ENCODE measurements around the gene ZFP30. TPM values are rescaled to one million over a fixed set of nuclear protein-coding genes. Genes with fewer than 3 reads are reported as not detected.
A peak's percentile ranks its signal among the peaks of the same experiment; 100 is the strongest.

ZFP30 gene
- total RNA-seq, 1 experiment from 2014 or later = 10.1 TPM

DNA sequence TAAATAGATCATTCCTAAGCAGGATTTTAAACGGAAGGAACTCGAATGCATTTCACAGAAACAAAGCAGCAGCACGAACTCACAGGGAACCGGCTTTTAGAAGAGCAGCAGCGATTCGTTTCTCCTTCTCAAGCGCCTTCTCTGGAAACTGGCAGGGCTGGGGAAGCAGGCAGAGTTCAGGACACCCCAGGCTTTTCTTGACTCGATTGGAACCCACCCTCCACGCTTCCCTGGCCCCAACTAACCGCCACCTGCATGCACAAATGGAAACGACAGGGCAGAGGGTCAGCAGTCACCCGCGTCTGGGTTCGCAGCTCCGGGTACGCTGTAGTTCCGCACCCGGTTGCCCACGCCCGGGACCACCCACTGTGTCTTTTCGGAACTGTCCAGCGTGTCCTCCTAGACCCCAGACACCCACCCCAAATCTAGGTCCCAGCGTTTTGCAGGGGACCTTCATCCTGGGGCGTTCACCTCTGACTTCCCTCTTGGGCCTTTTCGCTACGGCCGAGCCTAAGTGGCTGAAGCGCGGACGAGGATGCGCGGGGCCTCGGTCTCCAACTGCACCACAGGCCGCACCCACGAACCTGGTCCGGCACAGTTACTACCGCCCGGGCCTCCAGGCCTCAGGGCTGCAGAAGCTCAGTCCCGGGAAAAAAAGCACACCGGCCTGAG is 500 bp downstream of the ZFP30 start:
- H3K27ac Mint-ChIP-seq = peak overlapping the region in 2 of 3 experiments; percentile 11 to 87; a peak in 4 of 7 replicates

More for the DNA sequence above, 500 bp downstream of the ZFP30 start:
- peak overlapping the region; percentile 75 to 88 for H3K4me3 Mint-ChIP-seq
- no peak overlapping the region for H4K8ac ChIP-seq (replicated peaks; ENCODE audit: insufficient read length, low read depth, low read length)
- H3K18ac ChIP-seq (ENCODE audit: insufficient read length, low read depth, low read length) = no peak overlapping the region
- peaks cover 14% of the 10 kb centered on the region for H3K23me2 ChIP-seq (ENCODE audit: insufficient read length, low read depth, low read length, poor library complexity, severe bottlenecking)
- H3K4me2 ChIP-seq (ENCODE audit: insufficient read depth, insufficient read length, low read length) = peak overlapping the region; percentile 93
- no peak overlapping the region for H2BK5ac ChIP-seq (ENCODE audit: insufficient read length, low read length)
- no peaks in the 10 kb centered on the region for H3K9me3 ChIP-seq (ENCODE audit: control insufficient read depth, low read depth, low read length)
- H3K4me1 ChIP-seq (ENCODE audit: insufficient read depth, low read length) = no peaks in the 10 kb centered on the region
- DNase-seq = peak; percentile 44
- no peak overlapping the region for H2AK5ac ChIP-seq (ENCODE audit: insufficient read length, low read length)
- peaks cover 0 to 12% (median 4%) of the 10 kb centered on the region in 3 experiments; a peak in 3 of 7 replicates for H3K36me3 Mint-ChIP-seq (ENCODE audit: insufficient read depth in 1 of 3, low read depth in 3 of 3)
- no peak overlapping the region for H4K91ac ChIP-seq (ENCODE audit: insufficient read length, low read depth, low read length)
- H4K20me1 ChIP-seq (ENCODE audit: control insufficient read depth, insufficient read depth, insufficient read length) = no peaks in the 10 kb centered on the region
- no peak overlapping the region for H2BK15ac ChIP-seq (ENCODE audit: low read depth, low read length)
- no peak overlapping the region for H2AFZ ChIP-seq (ENCODE audit: low read length)
- H3K27me3 Mint-ChIP-seq (ENCODE audit: low read depth) = peaks cover 9% of the 10 kb centered on the region
- no CpG with 5 or more reads among the region's 40 CpGs for WGBS (ENCODE audit: extremely low coverage, insufficient read length, low lambda C conversion rate)
- no peak overlapping the region for H3K4ac ChIP-seq (ENCODE audit: low read depth, low read length)
- H4K5ac ChIP-seq (ENCODE audit: insufficient read length, low read depth, low read length) = no peak overlapping the region
- H3K56ac ChIP-seq (ENCODE audit: insufficient read length, low read depth, low read length) = no peak overlapping the region
- H2BK20ac ChIP-seq (ENCODE audit: low read depth, low read length, poor library complexity, severe bottlenecking) = no peak overlapping the region
- no peaks in the 10 kb centered on the region for H3K79me1 ChIP-seq (ENCODE audit: insufficient read depth, low read depth, low read length, poor library complexity, severe bottlenecking)
- no peak overlapping the region for H2BK120ac ChIP-seq (ENCODE audit: low read depth, low read length, poor library complexity, severe bottlenecking)
- peak overlapping the region; percentile 31 for H3K9ac ChIP-seq (ENCODE audit: extremely low read depth, insufficient read length, low read length)
- TF ChIP-seq, protein P1, sequence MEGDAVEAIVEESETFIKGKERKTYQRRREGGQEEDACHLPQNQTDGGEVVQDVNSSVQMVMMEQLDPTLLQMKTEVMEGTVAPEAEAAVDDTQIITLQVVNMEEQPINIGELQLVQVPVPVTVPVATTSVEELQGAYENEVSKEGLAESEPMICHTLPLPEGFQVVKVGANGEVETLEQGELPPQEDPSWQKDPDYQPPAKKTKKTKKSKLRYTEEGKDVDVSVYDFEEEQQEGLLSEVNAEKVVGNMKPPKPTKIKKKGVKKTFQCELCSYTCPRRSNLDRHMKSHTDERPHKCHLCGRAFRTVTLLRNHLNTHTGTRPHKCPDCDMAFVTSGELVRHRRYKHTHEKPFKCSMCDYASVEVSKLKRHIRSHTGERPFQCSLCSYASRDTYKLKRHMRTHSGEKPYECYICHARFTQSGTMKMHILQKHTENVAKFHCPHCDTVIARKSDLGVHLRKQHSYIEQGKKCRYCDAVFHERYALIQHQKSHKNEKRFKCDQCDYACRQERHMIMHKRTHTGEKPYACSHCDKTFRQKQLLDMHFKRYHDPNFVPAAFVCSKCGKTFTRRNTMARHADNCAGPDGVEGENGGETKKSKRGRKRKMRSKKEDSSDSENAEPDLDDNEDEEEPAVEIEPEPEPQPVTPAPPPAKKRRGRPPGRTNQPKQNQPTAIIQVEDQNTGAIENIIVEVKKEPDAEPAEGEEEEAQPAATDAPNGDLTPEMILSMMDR (conservative IDR thresholded peaks at IDR 0.05) = no peak
- H3K79me2 ChIP-seq (ENCODE audit: insufficient read depth, low read length) = no peaks in the 10 kb centered on the region
- no peaks in the 10 kb centered on the region for H3K27me3 ChIP-seq (ENCODE audit: insufficient read depth, low read length)
- no peak overlapping the region for H3K27ac ChIP-seq (ENCODE audit: insufficient read length, low read depth, low read length)
- H3K4me1 Mint-ChIP-seq = peaks cover 18 to 19% of the 10 kb centered on the region in 2 experiments
- H3K9me3 Mint-ChIP-seq = peaks cover 3 to 13% of the 10 kb centered on the region in 2 experiments; a peak in 4 of 5 replicates
- H3K14ac ChIP-seq (ENCODE audit: insufficient read depth, low read length) = peak overlapping the region; percentile 5; the same call in 1 of the 2 replicates
- H3T11ph ChIP-seq (ENCODE audit: low read length) = no peak overlapping the region
- no peak overlapping the region for H3K23ac ChIP-seq (ENCODE audit: insufficient read length, low read depth, low read length)
- H2BK12ac ChIP-seq (ENCODE audit: insufficient read length, low read depth, low read length) = no peak overlapping the region

All from H9 (cell line).